Measurements from ENCODE around the gene LPIN1. TPM values are rescaled to one million over a fixed set of nuclear protein-coding genes. Genes with fewer than 3 reads are reported as not detected.

Gene LPIN1
- total RNA-seq, 2 experiments from 2014 or later = 31.9 to 36.5 TPM

GRCh38 chr2:11798701-11799435, 52.4 kb downstream of the LPIN1 start:
- ChIA-PET CTCF (interaction anchor here (1.8 kb wide), 1 partner anchor 14 kb away, joined by 5 read pairs; no protein-coding TSS in a partner anchor), POLR2A (no interaction called here)
- ATAC-seq (no peak), DNase-seq (no peak)
- H3K4me3 Mint-ChIP-seq = no peak overlapping the region
- intact Hi-C loops (cut with micrococcal nuclease) = no loop called here
- H3K9me3 Mint-ChIP-seq = no peaks in the 10 kb centered on the region
- no peak overlapping the region for H3K27ac Mint-ChIP-seq
- H3K4me1 Mint-ChIP-seq (ENCODE audit: low read depth) = no peaks in the 10 kb centered on the region
- H3K27me3 Mint-ChIP-seq = no peaks in the 10 kb centered on the region
- no peak for TF ChIP-seq CTCF (IDR thresholded peaks at IDR 0.05)
- peaks cover 36% of the 10 kb centered on the region for H3K36me3 Mint-ChIP-seq (ENCODE audit: low read depth)

GRCh38 chr2:11799826-11800225, 53.4 kb downstream of the LPIN1 start:
- H3K9me3 Mint-ChIP-seq = no peaks in the 10 kb centered on the region
- H3K27ac Mint-ChIP-seq = no peak overlapping the region
- CTCF ChIA-PET = interaction anchor here (1.8 kb wide), 1 partner anchor 15 kb away, joined by 5 read pairs; no protein-coding TSS in a partner anchor
- H3K36me3 Mint-ChIP-seq (ENCODE audit: low read depth) = peaks cover 39% of the 10 kb centered on the region
- intact Hi-C loops (cut with micrococcal nuclease) = no loop called here
- ATAC-seq (no peak), DNase-seq (no peak)
- POLR2A ChIA-PET = no interaction called here
- no peak for TF ChIP-seq CTCF (IDR thresholded peaks at IDR 0.05)
- no peaks in the 10 kb centered on the region for H3K27me3 Mint-ChIP-seq
- no peaks in the 10 kb centered on the region for H3K4me1 Mint-ChIP-seq (ENCODE audit: low read depth)
- no peak overlapping the region for H3K4me3 Mint-ChIP-seq

GRCh38 chr2:11802782-11803191, 56.4 kb downstream of the LPIN1 start:
- Mint-ChIP-seq H3K27me3 (no peaks in the 10 kb centered on the region), H3K4me1 (ENCODE audit: low read depth) (peaks cover 9% of the 10 kb centered on the region), H3K36me3 (ENCODE audit: low read depth) (peaks cover 37% of the 10 kb centered on the region), H3K9me3 (no peaks in the 10 kb centered on the region), H3K4me3 (no peak overlapping the region), H3K27ac (no peak overlapping the region)
- intact Hi-C loops (cut with micrococcal nuclease) = no loop called here
- TF ChIP-seq CTCF (IDR thresholded peaks at IDR 0.05) = no peak
- DNase-seq (no peak), ATAC-seq (no peak)
- CTCF ChIA-PET = interaction anchor here (0.8 kb wide), 1 partner anchor 19 kb away, joined by 3 read pairs; no protein-coding TSS in a partner anchor
- POLR2A ChIA-PET = no interaction called here

- ChIA-PET POLR2A (no interaction called here), CTCF (no interaction called here)
- Mint-ChIP-seq H3K4me3 (no peak overlapping the region), H3K36me3 (ENCODE audit: low read depth) (peaks cover 42% of the 10 kb centered on the region), H3K27ac (no peak overlapping the region), H3K9me3 (no peaks in the 10 kb centered on the region), H3K4me1 (ENCODE audit: low read depth) (peaks cover 11% of the 10 kb centered on the region), H3K27me3 (no peaks in the 10 kb centered on the region)
- ATAC-seq (no peak), DNase-seq (no peak)
- TF ChIP-seq CTCF (IDR thresholded peaks at IDR 0.05) = no peak
- intact Hi-C loops (cut with micrococcal nuclease) = no loop called here
Measured at GRCh38 chr2:11805024-11805423, 58.6 kb downstream of the LPIN1 start.

GRCh38 chr2:11805920-11806319, 59.5 kb downstream of the LPIN1 start:
- DNase-seq (no peak), ATAC-seq (no peak)
- Mint-ChIP-seq H3K36me3 (ENCODE audit: low read depth) (peaks cover 50% of the 10 kb centered on the region), H3K9me3 (no peaks in the 10 kb centered on the region), H3K4me3 (no peak overlapping the region), H3K27ac (no peak overlapping the region), H3K27me3 (no peaks in the 10 kb centered on the region), H3K4me1 (ENCODE audit: low read depth) (peaks cover 11% of the 10 kb centered on the region)
- POLR2A ChIA-PET = no interaction called here
- TF ChIP-seq CTCF (IDR thresholded peaks at IDR 0.05) = no peak
- CTCF ChIA-PET = no interaction called here
- intact Hi-C loops (cut with micrococcal nuclease) = no loop called here
